ENCODE data around the gene CAB39. TPM values are rescaled to one million over a fixed set of nuclear protein-coding genes. Genes with fewer than 3 reads are reported as not detected.

The CAB39 gene
- total and polyA plus RNA-seq, 2 donors (not counting 1 experiment from before 2014, with no cell fraction given) = 21.7 to 75.7 TPM

- H3K27me3 Mint-ChIP-seq = no peaks in the 10 kb centered on the region
- POLR2A ChIA-PET = no interaction called here
- no peak overlapping the region for H3K9ac ChIP-seq (ENCODE audit: low read length)
- H3K36me3 ChIP-seq (replicated peaks in 1 of 2; ENCODE audit: control extremely low read depth in 1 of 2, control insufficient read depth in 1 of 2, extremely low read depth in 1 of 2, insufficient read depth in 2 of 2, low read length in 1 of 2) = peaks cover 18 to 82% of the 10 kb centered on the region in 2 experiments
- CTCF ChIA-PET = interaction anchor here (1.5 to 1.8 kb wide), 3 partner anchors 9 to 200 kb away, joined by 4 to 8 read pairs (median 4); no protein-coding TSS in a partner anchor
- H3K27ac ChIP-seq (ENCODE audit: low read length in 2 of 2) = no peak overlapping the region
- intact Hi-C loops (cut with micrococcal nuclease) = no loop called here
- H3K9me3 Mint-ChIP-seq (ENCODE audit: insufficient read depth) = no peaks in the 10 kb centered on the region
- no peak overlapping the region for H3K4me2 ChIP-seq (replicated peaks; ENCODE audit: low read depth, low read length, poor library complexity, severe bottlenecking)
- H3K27me3 ChIP-seq (replicated peaks in 1 of 4; ENCODE audit: control extremely low read depth in 1 of 4, control insufficient read depth in 3 of 4, insufficient read depth in 4 of 4, low read length in 3 of 4) = no peaks in the 10 kb centered on the region
- H3K4me1 Mint-ChIP-seq = no peaks in the 10 kb centered on the region
- no peaks in the 10 kb centered on the region for H3K9me3 ChIP-seq (ENCODE audit: control extremely low read depth in 1 of 3, control insufficient read depth in 2 of 3, insufficient read depth in 1 of 3, low read length in 2 of 3)
- 90% methylated on average over 2 of the region's 3 CpGs for WGBS (ENCODE audit: insufficient coverage)
- no peak for DNase-seq
- TF ChIP-seq EZH2 (IDR thresholded peaks at IDR 0.05; ENCODE audit: borderline replicate concordance, insufficient read depth, low read depth, low read length, poor library complexity, severe bottlenecking) (no peak), CTCF (IDR thresholded peaks at IDR 0.05) (no peak)
- H3K4me3 ChIP-seq (ENCODE audit: control extremely low read depth in 1 of 5, extremely low read depth in 1 of 5, insufficient read depth in 1 of 5, low read depth in 2 of 5, low read length in 4 of 5) = no peak overlapping the region
- H3K4me1 ChIP-seq (ENCODE audit: control insufficient read depth in 2 of 2, insufficient read depth in 2 of 2, low read length in 2 of 2) = no peaks in the 10 kb centered on the region
- no peak overlapping the region for H3K4me3 Mint-ChIP-seq
- no peak overlapping the region for H2AFZ ChIP-seq (ENCODE audit: insufficient read depth, low read depth, low read length, poor library complexity, severe bottlenecking)
- no peak for ATAC-seq (ENCODE audit: low read depth)
- H4K20me1 ChIP-seq (ENCODE audit: control insufficient read depth, insufficient read depth, low read length, poor library complexity, severe bottlenecking) = no peaks in the 10 kb centered on the region
- no peak overlapping the region for H3K27ac Mint-ChIP-seq
- H3K79me2 ChIP-seq (ENCODE audit: control insufficient read depth, insufficient read depth, low read length) = no peaks in the 10 kb centered on the region
Measured at GRCh38 chr2:230815088-230815487, 102.4 kb downstream of the CAB39 start.

- Histone ChIP-seq H3K4me2 (replicated peaks; ENCODE audit: low read depth, low read length, poor library complexity, severe bottlenecking) (no peak overlapping the region), H3K4me3 (ENCODE audit: control extremely low read depth in 1 of 5, extremely low read depth in 1 of 5, insufficient read depth in 1 of 5, low read depth in 2 of 5, low read length in 4 of 5) (no peak overlapping the region), H3K9me3 (ENCODE audit: control extremely low read depth in 1 of 3, control insufficient read depth in 2 of 3, insufficient read depth in 1 of 3, low read length in 2 of 3) (no peaks in the 10 kb centered on the region), H3K27ac (ENCODE audit: low read length in 2 of 2) (no peak overlapping the region), H3K9ac (ENCODE audit: low read length) (no peak overlapping the region), H2AFZ (ENCODE audit: insufficient read depth, low read depth, low read length, poor library complexity, severe bottlenecking) (no peak overlapping the region), H4K20me1 (ENCODE audit: control insufficient read depth, insufficient read depth, low read length, poor library complexity, severe bottlenecking) (no peaks in the 10 kb centered on the region), H3K36me3 (replicated peaks in 1 of 2; ENCODE audit: control extremely low read depth in 1 of 2, control insufficient read depth in 1 of 2, extremely low read depth in 1 of 2, insufficient read depth in 2 of 2, low read length in 1 of 2) (peaks cover 9 to 75% of the 10 kb centered on the region in 2 experiments), H3K4me1 (ENCODE audit: control insufficient read depth in 2 of 2, insufficient read depth in 2 of 2, low read length in 2 of 2) (no peaks in the 10 kb centered on the region), H3K27me3 (replicated peaks in 1 of 4; ENCODE audit: control extremely low read depth in 1 of 4, control insufficient read depth in 3 of 4, insufficient read depth in 4 of 4, low read length in 3 of 4) (no peaks in the 10 kb centered on the region), H3K79me2 (ENCODE audit: control insufficient read depth, insufficient read depth, low read length) (no peaks in the 10 kb centered on the region)
- no peaks in the 10 kb centered on the region for H3K4me1 Mint-ChIP-seq
- DNase-seq = no peak
- H3K27ac Mint-ChIP-seq = no peak overlapping the region
- TF ChIP-seq EZH2 (IDR thresholded peaks at IDR 0.05; ENCODE audit: borderline replicate concordance, insufficient read depth, low read depth, low read length, poor library complexity, severe bottlenecking) = no peak
- TF ChIP-seq CTCF (IDR thresholded peaks at IDR 0.05) = no peak
- intact Hi-C loops (cut with micrococcal nuclease) = no loop called here
- no peak for ATAC-seq (ENCODE audit: low read depth)
- H3K4me3 Mint-ChIP-seq = no peak overlapping the region
- H3K9me3 Mint-ChIP-seq (ENCODE audit: insufficient read depth) = no peaks in the 10 kb centered on the region
- ChIA-PET CTCF (interaction anchor here (1.0 to 1.8 kb wide), 4 partner anchors 8 to 171 kb away, joined by 3 to 8 read pairs (median 4); no protein-coding TSS in a partner anchor), POLR2A (no interaction called here)
- H3K27me3 Mint-ChIP-seq = no peaks in the 10 kb centered on the region
- WGBS (ENCODE audit: insufficient coverage) = 88% methylated on average over 6 of the region's 7 CpGs
Measured at GRCh38 chr2:230816735-230817134, 104.1 kb downstream of the CAB39 start.

Data from B cell (primary cell).